DLD1 (cell line): ENCODE data around the gene KCTD12.

Experiments used
- in situ Hi-C: cut with HindIII; loops from 2 replicates; pipeline ENCODE4 v1.10.0; 2017; ENCODE audit warnings: low sequenced_read_pairs

Gene KCTD12

GRCh38 chr13:76861859-76862258 lies 24.3 kb downstream of the KCTD12 start:
- in situ Hi-C loops = no loop called here

GRCh38 chr13:76860706-76861105 lies 25.5 kb downstream of the KCTD12 start:
- in situ Hi-C loops = no loop called here

GRCh38 chr13:76854894-76855293 lies 31.3 kb downstream of the KCTD12 start:
- in situ Hi-C loops = no loop called here

GRCh38 chr13:76853921-76854608 lies 32.1 kb downstream of the KCTD12 start:
- in situ Hi-C loops = no loop called here

GRCh38 chr13:76853481-76853880 lies 32.7 kb downstream of the KCTD12 start:
- in situ Hi-C loops = no loop called here

- in situ Hi-C loops = no loop called here
Measured at GRCh38 chr13:76852986-76853385, 33.2 kb downstream of the KCTD12 start.

GRCh38 chr13:76851961-76852360 lies 34.2 kb downstream of the KCTD12 start:
- in situ Hi-C loops = no loop called here

- in situ Hi-C loops = no loop called here
Measured at GRCh38 chr13:76849493-76849892, 36.7 kb downstream of the KCTD12 start.

GRCh38 chr13:76848596-76848995 lies 37.6 kb downstream of the KCTD12 start:
- in situ Hi-C loops = no loop called here

- in situ Hi-C loops = no loop called here
Measured at GRCh38 chr13:76846363-76846762, 39.8 kb downstream of the KCTD12 start.

GRCh38 chr13:76845865-76846264 lies 40.3 kb downstream of the KCTD12 start:
- in situ Hi-C loops = no loop called here

- in situ Hi-C loops = no loop called here
Measured at GRCh38 chr13:76845367-76845766, 40.8 kb downstream of the KCTD12 start.

GRCh38 chr13:76837801-76838200 lies 48.4 kb downstream of the KCTD12 start:
- in situ Hi-C loops = no loop called here

- in situ Hi-C loops = no loop called here
Measured at GRCh38 chr13:76836311-76836710, 49.9 kb downstream of the KCTD12 start.

- in situ Hi-C loops = no loop called here
Measured at GRCh38 chr13:76833441-76833954, 52.7 kb downstream of the KCTD12 start.

- in situ Hi-C loops = no loop called here
Measured at GRCh38 chr13:76832258-76832988, 53.8 kb downstream of the KCTD12 start.

- in situ Hi-C loops = no loop called here
Measured at GRCh38 chr13:76830805-76831204, 55.4 kb downstream of the KCTD12 start.
